Immature natural killer cell (primary cell): ENCODE results near the gene MED13L. TPM values are rescaled to one million over a fixed set of nuclear protein-coding genes. Genes with fewer than 3 reads are reported as not detected.
A peak's percentile ranks its signal among the peaks of the same experiment; 100 is the strongest.

Experiments used
- DNase-seq, 3 donors: peaks; one replicate each; pipeline ENCODE4 v3.0.0; 2022; ENCODE audit warnings: mixed read lengths in 1 of 3
- H3K27ac Mint-ChIP-seq, 6 donors: one replicate each; pipeline ENCODE4 v1.8.0; 2020; ENCODE audit warnings: mixed read lengths in 6 of 6, mild to moderate bottlenecking in 5 of 6, inconsistent platforms in 4 of 6, moderate library complexity in 3 of 6
- H3K27me3 Mint-ChIP-seq, 3 donors: one replicate each; pipeline ENCODE4 v1.8.0; 2020 to 2021; ENCODE audit warnings: low read depth in 3 of 3, mild to moderate bottlenecking in 3 of 3, mixed read lengths in 3 of 3, moderate library complexity in 3 of 3, inconsistent platforms in 1 of 3
- H3K36me3 Mint-ChIP-seq, 3 donors: one replicate each; pipeline ENCODE4 v1.8.0; 2020; ENCODE audit warnings: mixed read lengths in 3 of 3, inconsistent platforms in 2 of 3, mild to moderate bottlenecking in 2 of 3
- H3K4me1 Mint-ChIP-seq, 2 donors: one replicate each; pipeline ENCODE4 v1.8.0; 2020; ENCODE audit warnings: inconsistent platforms in 2 of 2, mild to moderate bottlenecking in 2 of 2, mixed read lengths in 2 of 2, moderate library complexity in 1 of 2
- H3K4me3 Mint-ChIP-seq, 5 donors: one replicate each; pipeline ENCODE4 v1.8.0; 2020; ENCODE audit warnings: mild to moderate bottlenecking in 5 of 5, mixed read lengths in 5 of 5, inconsistent platforms in 3 of 5, moderate library complexity in 3 of 5
- H3K9me3 Mint-ChIP-seq, 6 donors: one replicate each; pipeline ENCODE4 v1.8.0; 2020; ENCODE audit warnings: mild to moderate bottlenecking in 6 of 6, mixed read lengths in 6 of 6, inconsistent platforms in 4 of 6, moderate library complexity in 3 of 6
- polyA plus RNA-seq, 3 donors: library from polyadenylated mRNA; unstranded; fragments of 300-500 nt; fragmentation: Illumina TruSeq; gene quantifications; one replicate each; pipeline ENCODE4 v1.2.3, GENCODE V29; 2021

MED13L gene
- polyA plus RNA-seq, 3 donors from 2014 or later, result 2.3 to 10.3 (median 4.9) TPM

DNA sequence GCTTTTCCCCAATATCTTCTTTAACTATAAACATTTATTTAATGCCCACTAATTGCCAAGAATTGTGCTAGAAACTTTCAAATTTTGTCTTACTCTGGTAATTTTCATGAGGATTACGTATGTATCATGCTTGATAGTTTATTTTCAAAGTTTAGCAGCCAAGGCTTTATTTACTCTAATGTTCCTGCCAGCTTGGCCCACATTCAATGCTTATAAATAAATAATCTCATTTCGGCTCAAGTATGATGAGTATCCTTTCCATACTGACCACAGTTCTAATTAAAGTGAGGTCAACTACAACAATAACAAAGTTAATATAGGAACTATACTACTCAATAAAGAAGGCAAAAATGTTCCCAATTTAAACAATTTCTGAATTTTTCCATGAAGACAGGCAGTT, 259.2 kb downstream of the MED13L start:
- Mint-ChIP-seq H3K36me3 (peaks cover 11 to 40% (median 21%) of the 10 kb centered on the region in 3 donors), H3K27ac (no peak overlapping the region), H3K9me3 (no peaks in the 10 kb centered on the region), H3K27me3 (peaks cover 0 to 5% (median 2%) of the 10 kb centered on the region in 3 donors), H3K4me1 (peaks cover 2 to 14% of the 10 kb centered on the region in 2 donors), H3K4me3 (no peak overlapping the region)
- DNase-seq, result no peak

DNA sequence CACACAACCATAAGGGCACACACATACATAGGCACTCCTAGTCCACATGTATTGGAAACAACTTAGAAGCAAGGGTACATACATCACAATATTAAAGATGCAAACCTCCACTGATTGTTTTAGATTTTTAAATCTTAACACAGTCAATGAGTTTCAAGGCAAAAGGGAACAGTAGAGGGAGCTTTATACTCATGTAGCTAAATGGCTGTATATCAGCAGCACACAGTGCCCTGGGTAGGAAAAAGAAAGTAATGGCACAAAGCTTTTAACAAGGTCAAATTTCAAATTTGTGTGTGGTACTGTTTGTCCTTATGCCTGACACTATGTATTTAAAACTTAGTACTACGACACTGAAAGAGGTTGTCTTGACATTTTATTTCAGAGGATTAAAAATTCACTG, 262.0 kb downstream of the MED13L start:
- Mint-ChIP-seq H3K4me3 (no peak overlapping the region), H3K36me3 (peaks cover 20 to 51% (median 32%) of the 10 kb centered on the region in 3 donors), H3K27ac (no peak overlapping the region), H3K4me1 (no peaks in the 10 kb centered on the region), H3K27me3 (peaks cover 0 to 5% (median 2%) of the 10 kb centered on the region in 3 donors), H3K9me3 (no peaks in the 10 kb centered on the region)
- peak in 1 of 3 donors; percentile 9 for DNase-seq

DNA sequence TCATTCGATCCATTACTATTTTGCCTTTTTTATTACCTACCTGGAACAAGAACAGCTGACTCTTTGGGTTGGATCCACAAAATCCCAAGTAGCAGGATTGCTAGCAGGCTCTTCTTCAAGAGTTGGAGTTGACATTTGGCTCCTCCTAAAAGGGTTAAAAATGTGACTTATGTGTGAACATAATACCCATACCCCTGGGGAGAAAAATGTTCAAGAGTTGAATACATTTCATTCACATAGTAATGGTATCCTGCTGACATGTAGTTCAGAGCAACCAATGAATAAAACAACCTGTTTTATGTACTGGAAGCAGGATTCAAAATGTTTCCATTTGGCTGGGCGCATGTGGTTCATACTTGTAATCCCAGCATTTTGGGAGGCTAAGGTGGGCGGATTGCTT, 264.7 kb downstream of the MED13L start:
- Mint-ChIP-seq H3K27ac (no peak overlapping the region), H3K9me3 (no peaks in the 10 kb centered on the region), H3K4me1 (no peaks in the 10 kb centered on the region), H3K4me3 (no peak overlapping the region), H3K36me3 (peaks cover 24 to 51% (median 24%) of the 10 kb centered on the region in 3 donors), H3K27me3 (no peaks in the 10 kb centered on the region)
- no peak for DNase-seq

GRCh38 chr12:116011217-116011616, 266.3 kb downstream of the MED13L start:
- Mint-ChIP-seq H3K27ac (no peak overlapping the region), H3K4me1 (no peaks in the 10 kb centered on the region), H3K9me3 (no peaks in the 10 kb centered on the region), H3K27me3 (no peaks in the 10 kb centered on the region), H3K36me3 (peaks cover 24 to 46% (median 25%) of the 10 kb centered on the region in 3 donors), H3K4me3 (no peak overlapping the region)
- no peak for DNase-seq

- Mint-ChIP-seq H3K27ac (no peak overlapping the region), H3K4me3 (no peak overlapping the region), H3K36me3 (peaks cover 24 to 50% (median 25%) of the 10 kb centered on the region in 3 donors)
These were observed 267.0 kb downstream of the MED13L start for GRCh38 chr12:116010467-116010866.

GRCh38 chr12:116009805-116010204, 267.7 kb downstream of the MED13L start:
- no peak overlapping the region for H3K4me3 Mint-ChIP-seq
- H3K9me3 Mint-ChIP-seq, result no peaks in the 10 kb centered on the region
- DNase-seq, result no peak
- peaks cover 24 to 48% (median 25%) of the 10 kb centered on the region in 3 donors for H3K36me3 Mint-ChIP-seq
- H3K27ac Mint-ChIP-seq, result no peak overlapping the region
- H3K27me3 Mint-ChIP-seq, result no peaks in the 10 kb centered on the region
- no peaks in the 10 kb centered on the region for H3K4me1 Mint-ChIP-seq

More at GRCh38 chr12:116010467-116010866, 267.0 kb downstream of the MED13L start:
- no peak for DNase-seq
- Mint-ChIP-seq H3K27me3 (no peaks in the 10 kb centered on the region), H3K9me3 (no peaks in the 10 kb centered on the region), H3K4me1 (no peaks in the 10 kb centered on the region)

GRCh38 chr12:116006141-116006540, 271.4 kb downstream of the MED13L start:
- H3K27ac Mint-ChIP-seq, result no peak overlapping the region
- H3K27me3 Mint-ChIP-seq, result no peaks in the 10 kb centered on the region
- no peaks in the 10 kb centered on the region for H3K4me1 Mint-ChIP-seq
- DNase-seq, result no peak
- H3K36me3 Mint-ChIP-seq, result peaks cover 4 to 51% (median 22%) of the 10 kb centered on the region in 3 donors
- no peaks in the 10 kb centered on the region for H3K9me3 Mint-ChIP-seq
- no peak overlapping the region for H3K4me3 Mint-ChIP-seq

- Mint-ChIP-seq H3K4me1 (peaks cover 0 to 2% of the 10 kb centered on the region in 2 donors), H3K4me3 (no peak overlapping the region), H3K36me3 (peaks cover 0 to 36% (median 16%) of the 10 kb centered on the region in 3 donors), H3K27ac (no peak overlapping the region), H3K27me3 (peaks cover 0 to 2% (median 0%) of the 10 kb centered on the region in 3 donors), H3K9me3 (no peaks in the 10 kb centered on the region)
- no peak for DNase-seq
These were observed 274.5 kb downstream of the MED13L start for GRCh38 chr12:116002890-116003536.

DNA sequence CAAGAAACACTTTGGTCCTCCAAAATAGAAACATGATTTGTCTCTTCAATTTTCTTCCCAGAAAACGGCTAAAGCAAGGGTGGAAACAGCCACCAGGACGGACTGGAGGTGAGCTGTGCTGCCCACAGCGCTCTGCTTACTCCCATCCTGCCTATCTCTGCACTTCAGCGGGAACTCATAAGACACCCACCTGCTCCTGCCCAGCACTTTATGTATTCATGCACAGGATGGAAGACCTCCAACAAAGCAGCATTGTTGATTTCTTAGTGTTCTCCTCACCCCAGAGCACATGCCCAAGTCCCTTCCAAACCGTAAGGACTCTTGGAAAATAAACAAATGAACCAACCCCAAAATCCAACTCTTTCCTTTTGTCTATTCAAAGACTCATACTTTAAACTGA, 277.2 kb downstream of the MED13L start:
- Mint-ChIP-seq H3K27me3 (peaks cover 0 to 3% (median 2%) of the 10 kb centered on the region in 3 donors), H3K4me1 (peaks cover 0 to 2% of the 10 kb centered on the region in 2 donors), H3K27ac (peak overlapping the region in 4 of 6 donors; percentile 2 to 9 (median 4)), H3K4me3 (no peak overlapping the region), H3K36me3 (peaks cover 4 to 34% (median 19%) of the 10 kb centered on the region in 3 donors), H3K9me3 (no peaks in the 10 kb centered on the region)
- no peak for DNase-seq

- H3K36me3 Mint-ChIP-seq, result peaks cover 4 to 36% (median 23%) of the 10 kb centered on the region in 3 donors
- H3K27me3 Mint-ChIP-seq, result peaks cover 0 to 3% (median 2%) of the 10 kb centered on the region in 3 donors
- H3K9me3 Mint-ChIP-seq, result no peaks in the 10 kb centered on the region
- H3K27ac Mint-ChIP-seq, result no peak overlapping the region
- no peak overlapping the region for H3K4me3 Mint-ChIP-seq
- DNase-seq, result no peak
- H3K4me1 Mint-ChIP-seq, result peaks cover 0 to 2% of the 10 kb centered on the region in 2 donors
These were observed 277.9 kb downstream of the MED13L start for GRCh38 chr12:115999582-115999981.

GRCh38 chr12:115998794-115999478, 278.6 kb downstream of the MED13L start:
- DNase-seq, result no peak
- Mint-ChIP-seq H3K4me3 (no peak overlapping the region), H3K36me3 (peaks cover 4 to 33% (median 20%) of the 10 kb centered on the region in 3 donors), H3K27me3 (peaks cover 0 to 3% (median 2%) of the 10 kb centered on the region in 3 donors), H3K9me3 (no peaks in the 10 kb centered on the region), H3K27ac (peak overlapping the region in 1 of 6 donors; percentile 39), H3K4me1 (peaks cover 0 to 2% of the 10 kb centered on the region in 2 donors)

DNA sequence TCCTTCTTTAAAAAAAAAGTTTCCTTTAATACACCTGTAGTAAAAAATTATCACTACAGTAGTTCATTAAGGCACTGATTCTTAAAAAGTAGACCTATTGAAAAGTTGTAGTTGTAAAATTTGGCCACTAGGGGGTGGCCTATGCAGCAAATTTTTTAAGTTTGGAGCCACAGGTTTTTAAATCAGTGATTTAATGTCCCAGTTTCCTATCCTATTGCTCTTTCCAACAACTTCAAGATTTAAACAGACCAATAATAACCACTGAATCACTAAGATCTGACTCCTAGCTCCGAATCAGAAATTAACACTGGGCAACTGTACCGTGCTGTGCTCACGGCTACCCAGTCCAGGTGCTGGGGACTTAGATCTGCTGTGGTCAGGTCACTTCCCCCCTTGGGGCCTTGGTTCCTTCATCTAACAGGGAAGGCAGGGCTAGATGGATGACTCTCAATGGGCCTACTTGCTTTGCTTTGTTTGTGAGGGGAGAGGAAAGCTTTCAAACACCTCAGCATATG, 279.3 kb downstream of the MED13L start:
- Mint-ChIP-seq H3K4me3 (no peak overlapping the region), H3K36me3 (peaks cover 4 to 33% (median 24%) of the 10 kb centered on the region in 3 donors), H3K27me3 (peaks cover 0 to 3% (median 2%) of the 10 kb centered on the region in 3 donors), H3K4me1 (peaks cover 0 to 2% of the 10 kb centered on the region in 2 donors), H3K27ac (no peak overlapping the region), H3K9me3 (no peaks in the 10 kb centered on the region)
- peak; percentile 15 to 34 (median 21) for DNase-seq

- H3K27me3 Mint-ChIP-seq, result peaks cover 2 to 3% (median 3%) of the 10 kb centered on the region in 3 donors
These were observed 283.8 kb downstream of the MED13L start for GRCh38 chr12:115993737-115994136.

GRCh38 chr12:115990241-115990640, 287.3 kb downstream of the MED13L start:
- Mint-ChIP-seq H3K4me3 (no peak overlapping the region), H3K27me3 (peaks cover 0 to 3% (median 2%) of the 10 kb centered on the region in 3 donors), H3K27ac (no peak overlapping the region), H3K4me1 (peaks cover 20 to 25% of the 10 kb centered on the region in 2 donors), H3K9me3 (no peaks in the 10 kb centered on the region), H3K36me3 (peaks cover 8 to 31% (median 27%) of the 10 kb centered on the region in 3 donors)
- no peak for DNase-seq

More at GRCh38 chr12:115993737-115994136, 283.8 kb downstream of the MED13L start:
- Mint-ChIP-seq H3K36me3 (peaks cover 12 to 30% (median 28%) of the 10 kb centered on the region in 3 donors), H3K9me3 (no peaks in the 10 kb centered on the region), H3K4me3 (no peak overlapping the region), H3K27ac (no peak overlapping the region), H3K4me1 (peaks cover 16 to 18% of the 10 kb centered on the region in 2 donors)
- DNase-seq, result no peak
